GM12891 (cell line): ENCODE data around the gene SPNS1.

ENCODE experiments used
- PAX5 ChIP-seq: IDR thresholded peaks from 2 replicates; pipeline ENCODE4 v1.6.1; 2011; ENCODE audit warnings: low read length, moderate library complexity, mild to moderate bottlenecking; ENCODE audit not compliant: insufficient read depth, severe bottlenecking
- POLR2A ChIP-seq: IDR thresholded peaks from 2 replicates; pipeline ENCODE4 v1.6.1; 2011; ENCODE audit warnings: low read depth, low read length, control low read depth
- POLR2AphosphoS5 ChIP-seq: IDR thresholded peaks from 2 replicates; pipeline ENCODE4 v1.6.1; 2011; ENCODE audit warnings: low read depth, low read length, control low read depth
- TAF1 ChIP-seq: IDR thresholded peaks from 2 replicates; pipeline ENCODE4 v1.6.1; 2011; ENCODE audit warnings: low read depth, low read length, control low read depth

- TF ChIP-seq POLR2A = no peak
- TF ChIP-seq POLR2AphosphoS5 = 0 out of 2 replicates have a peak, but pooled peaks have one; percentile 48
- no peak for TF ChIP-seq TAF1
- TF ChIP-seq PAX5 = no peak
Measured at GRCh38 chr16:28967156-28967555, 7.4 kb upstream of the SPNS1 start.
